Measurements from ENCODE around the gene MAT2B. TPM values are rescaled to one million over a fixed set of nuclear protein-coding genes. Genes with fewer than 3 reads are reported as not detected.

The MAT2B gene
- total RNA-seq, 1 experiment from 2014 or later: 55.7 TPM

DNA sequence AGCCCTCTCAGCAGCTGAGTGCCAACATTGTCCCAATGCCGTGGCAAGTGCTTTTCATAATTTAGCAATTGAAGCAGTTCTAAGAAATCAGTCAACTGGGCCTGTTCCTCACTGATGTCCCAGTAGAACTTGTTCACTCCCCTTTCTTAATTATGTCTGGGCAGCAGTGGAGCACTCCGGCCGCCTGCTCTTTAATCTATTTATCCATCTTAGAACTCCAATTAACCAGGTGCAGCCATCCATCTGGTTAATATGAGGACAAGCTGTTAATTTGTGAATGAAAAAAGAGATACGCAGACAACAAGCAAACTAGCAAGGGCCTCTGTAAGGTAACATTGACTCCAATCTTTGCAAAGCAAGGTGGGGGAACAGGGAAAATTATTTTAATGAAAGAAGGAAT, 39.4 kb downstream of the MAT2B start (continued):
- no peak for TF ChIP-seq ZNF532 (CRISPR knock-in tag; IDR thresholded peaks at IDR 0.05; ENCODE audit: borderline replicate concordance)
- TF ChIP-seq, protein P1, sequence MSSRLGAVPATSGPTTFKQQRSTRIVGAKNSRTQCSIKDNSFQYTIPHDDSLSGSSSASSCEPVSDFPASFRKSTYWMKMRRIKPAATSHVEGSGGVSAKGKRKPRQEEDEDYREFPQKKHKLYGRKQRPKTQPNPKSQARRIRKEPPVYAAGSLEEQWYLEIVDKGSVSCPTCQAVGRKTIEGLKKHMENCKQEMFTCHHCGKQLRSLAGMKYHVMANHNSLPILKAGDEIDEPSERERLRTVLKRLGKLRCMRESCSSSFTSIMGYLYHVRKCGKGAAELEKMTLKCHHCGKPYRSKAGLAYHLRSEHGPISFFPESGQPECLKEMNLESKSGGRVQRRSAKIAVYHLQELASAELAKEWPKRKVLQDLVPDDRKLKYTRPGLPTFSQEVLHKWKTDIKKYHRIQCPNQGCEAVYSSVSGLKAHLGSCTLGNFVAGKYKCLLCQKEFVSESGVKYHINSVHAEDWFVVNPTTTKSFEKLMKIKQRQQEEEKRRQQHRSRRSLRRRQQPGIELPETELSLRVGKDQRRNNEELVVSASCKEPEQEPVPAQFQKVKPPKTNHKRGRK (CRISPR knock-in tag; IDR thresholded peaks at IDR 0.05; ENCODE audit: borderline replicate concordance): no peak
- TF ChIP-seq, protein P2, sequence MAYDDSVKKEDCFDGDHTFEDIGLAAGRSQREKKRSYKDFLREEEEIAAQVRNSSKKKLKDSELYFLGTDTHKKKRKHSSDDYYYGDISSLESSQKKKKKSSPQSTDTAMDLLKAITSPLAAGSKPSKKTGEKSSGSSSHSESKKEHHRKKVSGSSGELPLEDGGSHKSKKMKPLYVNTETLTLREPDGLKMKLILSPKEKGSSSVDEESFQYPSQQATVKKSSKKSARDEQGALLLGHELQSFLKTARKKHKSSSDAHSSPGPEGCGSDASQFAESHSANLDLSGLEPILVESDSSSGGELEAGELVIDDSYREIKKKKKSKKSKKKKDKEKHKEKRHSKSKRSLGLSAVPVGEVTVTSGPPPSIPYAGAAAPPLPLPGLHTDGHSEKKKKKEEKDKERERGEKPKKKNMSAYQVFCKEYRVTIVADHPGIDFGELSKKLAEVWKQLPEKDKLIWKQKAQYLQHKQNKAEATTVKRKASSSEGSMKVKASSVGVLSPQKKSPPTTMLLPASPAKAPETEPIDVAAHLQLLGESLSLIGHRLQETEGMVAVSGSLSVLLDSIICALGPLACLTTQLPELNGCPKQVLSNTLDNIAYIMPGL (CRISPR knock-in tag; IDR thresholded peaks at IDR 0.05): no peak
- no peak for TF ChIP-seq ZNF416 (CRISPR knock-in tag; IDR thresholded peaks at IDR 0.05)
- TF ChIP-seq CREM (CRISPR knock-in tag; IDR thresholded peaks at IDR 0.05): no peak
- TF ChIP-seq SOX15 (CRISPR knock-in tag; IDR thresholded peaks at IDR 0.05): no peak
- TF ChIP-seq CBFB (CRISPR knock-in tag; IDR thresholded peaks at IDR 0.05; ENCODE audit: low read depth): no peak

DNA sequence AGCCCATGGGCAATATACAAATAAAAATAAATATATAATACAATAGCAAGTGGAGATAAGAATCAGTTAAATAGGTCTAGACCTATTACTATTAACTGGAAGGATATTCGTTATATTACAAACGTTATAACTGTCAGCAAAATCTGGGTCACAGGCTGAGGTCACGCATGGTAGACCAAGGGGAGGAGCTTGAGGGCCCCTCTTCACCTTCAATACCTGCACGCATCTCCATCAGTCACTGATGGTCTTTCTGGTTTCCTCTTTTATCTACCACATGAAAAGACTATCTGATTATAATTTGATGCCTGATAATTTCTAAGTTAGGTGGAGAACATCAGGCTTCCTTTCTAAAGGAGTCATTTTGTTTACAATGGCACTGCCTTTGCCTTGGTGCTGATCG, 43.2 kb downstream of the MAT2B start:
- Mint-ChIP-seq H3K9me3 (no peaks in the 10 kb centered on the region), H3K27me3 (ENCODE audit: low read depth) (no peaks in the 10 kb centered on the region), H3K36me3 (no peaks in the 10 kb centered on the region), H3K4me1 (peaks cover 11% of the 10 kb centered on the region), H3K4me3 (no peak overlapping the region), H3K27ac (no peak overlapping the region)
- ChIA-PET CTCF (no interaction called here), POLR2A (no interaction called here)
- DNase-seq (ENCODE audit: low spot score) (no peak), ATAC-seq (no peak)
- TF ChIP-seq, protein P3, sequence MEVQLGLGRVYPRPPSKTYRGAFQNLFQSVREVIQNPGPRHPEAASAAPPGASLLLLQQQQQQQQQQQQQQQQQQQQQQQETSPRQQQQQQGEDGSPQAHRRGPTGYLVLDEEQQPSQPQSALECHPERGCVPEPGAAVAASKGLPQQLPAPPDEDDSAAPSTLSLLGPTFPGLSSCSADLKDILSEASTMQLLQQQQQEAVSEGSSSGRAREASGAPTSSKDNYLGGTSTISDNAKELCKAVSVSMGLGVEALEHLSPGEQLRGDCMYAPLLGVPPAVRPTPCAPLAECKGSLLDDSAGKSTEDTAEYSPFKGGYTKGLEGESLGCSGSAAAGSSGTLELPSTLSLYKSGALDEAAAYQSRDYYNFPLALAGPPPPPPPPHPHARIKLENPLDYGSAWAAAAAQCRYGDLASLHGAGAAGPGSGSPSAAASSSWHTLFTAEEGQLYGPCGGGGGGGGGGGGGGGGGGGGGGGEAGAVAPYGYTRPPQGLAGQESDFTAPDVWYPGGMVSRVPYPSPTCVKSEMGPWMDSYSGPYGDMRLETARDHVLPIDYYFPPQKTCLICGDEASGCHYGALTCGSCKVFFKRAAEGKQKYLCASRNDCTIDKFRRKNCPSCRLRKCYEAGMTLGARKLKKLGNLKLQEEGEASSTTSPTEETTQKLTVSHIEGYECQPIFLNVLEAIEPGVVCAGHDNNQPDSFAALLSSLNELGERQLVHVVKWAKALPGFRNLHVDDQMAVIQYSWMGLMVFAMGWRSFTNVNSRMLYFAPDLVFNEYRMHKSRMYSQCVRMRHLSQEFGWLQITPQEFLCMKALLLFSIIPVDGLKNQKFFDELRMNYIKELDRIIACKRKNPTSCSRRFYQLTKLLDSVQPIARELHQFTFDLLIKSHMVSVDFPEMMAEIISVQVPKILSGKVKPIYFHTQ (CRISPR knock-in tag; IDR thresholded peaks at IDR 0.05): no peak
- TF ChIP-seq ZNF671 (CRISPR knock-in tag; IDR thresholded peaks at IDR 0.05): no peak
- TF ChIP-seq, protein P4, sequence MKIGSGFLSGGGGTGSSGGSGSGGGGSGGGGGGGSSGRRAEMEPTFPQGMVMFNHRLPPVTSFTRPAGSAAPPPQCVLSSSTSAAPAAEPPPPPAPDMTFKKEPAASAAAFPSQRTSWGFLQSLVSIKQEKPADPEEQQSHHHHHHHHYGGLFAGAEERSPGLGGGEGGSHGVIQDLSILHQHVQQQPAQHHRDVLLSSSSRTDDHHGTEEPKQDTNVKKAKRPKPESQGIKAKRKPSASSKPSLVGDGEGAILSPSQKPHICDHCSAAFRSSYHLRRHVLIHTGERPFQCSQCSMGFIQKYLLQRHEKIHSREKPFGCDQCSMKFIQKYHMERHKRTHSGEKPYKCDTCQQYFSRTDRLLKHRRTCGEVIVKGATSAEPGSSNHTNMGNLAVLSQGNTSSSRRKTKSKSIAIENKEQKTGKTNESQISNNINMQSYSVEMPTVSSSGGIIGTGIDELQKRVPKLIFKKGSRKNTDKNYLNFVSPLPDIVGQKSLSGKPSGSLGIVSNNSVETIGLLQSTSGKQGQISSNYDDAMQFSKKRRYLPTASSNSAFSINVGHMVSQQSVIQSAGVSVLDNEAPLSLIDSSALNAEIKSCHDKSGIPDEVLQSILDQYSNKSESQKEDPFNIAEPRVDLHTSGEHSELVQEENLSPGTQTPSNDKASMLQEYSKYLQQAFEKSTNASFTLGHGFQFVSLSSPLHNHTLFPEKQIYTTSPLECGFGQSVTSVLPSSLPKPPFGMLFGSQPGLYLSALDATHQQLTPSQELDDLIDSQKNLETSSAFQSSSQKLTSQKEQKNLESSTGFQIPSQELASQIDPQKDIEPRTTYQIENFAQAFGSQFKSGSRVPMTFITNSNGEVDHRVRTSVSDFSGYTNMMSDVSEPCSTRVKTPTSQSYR (CRISPR knock-in tag; IDR thresholded peaks at IDR 0.05): no peak
- TF ChIP-seq MYBL2 (CRISPR knock-in tag; IDR thresholded peaks at IDR 0.05): no peak
- TF ChIP-seq SMAD3 (CRISPR knock-in tag; IDR thresholded peaks at IDR 0.05; ENCODE audit: borderline replicate concordance): no peak
- TF ChIP-seq SP1 (CRISPR knock-in tag; conservative IDR thresholded peaks at IDR 0.05): no peak
- TF ChIP-seq KAT7 (CRISPR knock-in tag; IDR thresholded peaks at IDR 0.05; ENCODE audit: borderline replicate concordance): no peak
- TF ChIP-seq E2F1 (CRISPR knock-in tag; IDR thresholded peaks at IDR 0.05): no peak
- TF ChIP-seq, protein P1 (CRISPR knock-in tag; IDR thresholded peaks at IDR 0.05; ENCODE audit: borderline replicate concordance): no peak
- TF ChIP-seq, protein P5, sequence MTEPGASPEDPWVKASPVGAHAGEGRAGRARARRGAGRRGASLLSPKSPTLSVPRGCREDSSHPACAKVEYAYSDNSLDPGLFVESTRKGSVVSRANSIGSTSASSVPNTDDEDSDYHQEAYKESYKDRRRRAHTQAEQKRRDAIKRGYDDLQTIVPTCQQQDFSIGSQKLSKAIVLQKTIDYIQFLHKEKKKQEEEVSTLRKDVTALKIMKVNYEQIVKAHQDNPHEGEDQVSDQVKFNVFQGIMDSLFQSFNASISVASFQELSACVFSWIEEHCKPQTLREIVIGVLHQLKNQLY (CRISPR knock-in tag; IDR thresholded peaks at IDR 0.05): no peak
- TF ChIP-seq ZNF423 (CRISPR knock-in tag; IDR thresholded peaks at IDR 0.05): no peak
- TF ChIP-seq E2F5 (CRISPR knock-in tag; IDR thresholded peaks at IDR 0.05): no peak
- TF ChIP-seq EMX1 (CRISPR knock-in tag; IDR thresholded peaks at IDR 0.05): no peak
